ENCODE measurements around the gene ACO2.

Gene ACO2

DNA sequence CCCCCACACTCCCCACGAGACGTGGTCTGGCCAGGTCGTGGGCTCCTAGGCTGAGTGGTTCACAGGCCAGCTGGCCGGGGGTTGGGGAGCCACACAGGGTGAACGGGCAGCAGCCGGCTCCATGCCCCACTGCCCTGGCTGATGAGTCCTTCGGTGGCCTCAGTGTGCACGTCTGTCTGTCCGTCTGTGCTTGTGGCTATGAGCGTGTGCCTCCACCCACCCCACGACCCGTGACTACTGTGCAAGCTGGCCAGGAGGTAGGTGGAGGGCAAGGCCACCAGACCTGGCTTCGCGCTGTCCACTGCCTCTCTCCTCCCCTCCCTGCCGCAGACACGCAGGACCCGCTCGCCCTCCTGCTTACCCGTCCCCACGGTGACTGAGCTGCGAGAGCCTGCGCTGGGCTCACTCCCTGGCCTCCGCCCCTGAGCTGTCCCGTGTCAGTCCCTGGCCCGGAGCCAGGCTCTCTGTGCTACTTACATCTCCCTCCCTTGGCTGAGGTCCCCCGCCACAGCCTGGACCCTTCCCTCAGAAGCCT is 106.0 kb downstream of the ACO2 start:
- H3K9me3 ChIP-seq (ENCODE audit: severe bottlenecking), result no peaks in the 10 kb centered on the region
- no peak overlapping the region for H3K27ac ChIP-seq
- H3K4me3 ChIP-seq (ENCODE audit: low read depth, low read length), result no peak overlapping the region
- H3K36me3 ChIP-seq, result peaks cover 17% of the 10 kb centered on the region
- no peak for TF ChIP-seq CTCF (IDR thresholded peaks at IDR 0.05; ENCODE audit: low read depth, low read length)
- no peaks in the 10 kb centered on the region for H3K27me3 ChIP-seq (ENCODE audit: insufficient read depth, low read depth, severe bottlenecking)
- no peak for DNase-seq

DNA sequence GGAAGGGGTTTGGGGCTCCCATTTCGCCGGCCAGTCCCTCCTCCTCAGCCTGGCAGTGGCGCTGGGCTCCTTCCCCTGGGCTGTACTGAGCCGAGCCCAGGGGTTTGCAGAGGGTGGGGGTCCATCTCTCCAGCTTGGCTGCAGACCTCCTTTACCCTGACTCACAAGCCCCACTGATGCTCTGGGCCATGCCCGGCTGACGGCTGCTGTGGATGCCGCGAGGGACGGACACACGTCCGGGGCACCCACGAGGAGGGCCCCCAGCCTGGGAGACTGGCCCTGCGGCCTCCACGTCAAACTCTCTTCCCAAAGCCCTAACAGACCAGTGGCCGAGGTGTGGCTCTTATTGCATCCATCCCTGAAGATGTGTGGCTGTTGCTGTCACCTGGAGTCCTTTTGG is 106.6 kb downstream of the ACO2 start:
- no peaks in the 10 kb centered on the region for H3K27me3 ChIP-seq (ENCODE audit: insufficient read depth, low read depth, severe bottlenecking)
- DNase-seq, result no peak
- no peaks in the 10 kb centered on the region for H3K9me3 ChIP-seq (ENCODE audit: severe bottlenecking)
- no peak overlapping the region for H3K27ac ChIP-seq
- H3K4me3 ChIP-seq (ENCODE audit: low read depth, low read length), result no peak overlapping the region
- no peak for TF ChIP-seq CTCF (IDR thresholded peaks at IDR 0.05; ENCODE audit: low read depth, low read length)
- peaks cover 20% of the 10 kb centered on the region for H3K36me3 ChIP-seq

DNA sequence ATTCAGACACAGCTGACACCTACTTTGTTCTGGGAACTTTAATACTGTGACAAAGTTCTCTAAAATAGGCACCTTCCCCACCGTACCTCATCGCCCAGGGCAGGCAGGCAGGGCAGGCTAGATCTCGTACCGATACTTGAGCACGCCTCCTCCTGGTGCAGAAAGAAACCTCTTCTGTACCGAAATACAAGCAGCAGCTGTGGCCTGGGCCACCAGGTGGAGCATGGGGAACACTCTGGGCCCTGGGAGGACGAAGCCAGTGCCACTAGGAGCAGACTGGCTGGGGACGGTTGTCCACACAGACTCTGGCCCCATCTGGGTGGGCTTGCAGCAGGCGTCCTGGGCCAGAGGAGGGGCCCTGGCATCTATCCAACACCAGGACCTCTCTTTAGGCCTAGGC is 108.0 kb downstream of the ACO2 start:
- peak; percentile 97 for TF ChIP-seq CTCF (IDR thresholded peaks at IDR 0.05; ENCODE audit: low read depth, low read length)
- Histone ChIP-seq H3K27me3 (ENCODE audit: insufficient read depth, low read depth, severe bottlenecking) (no peaks in the 10 kb centered on the region), H3K9me3 (ENCODE audit: severe bottlenecking) (no peaks in the 10 kb centered on the region), H3K36me3 (peaks cover 20% of the 10 kb centered on the region), H3K4me3 (ENCODE audit: low read depth, low read length) (no peak overlapping the region), H3K27ac (no peak overlapping the region; the same call in 1 of the 2 replicates)
- DNase-seq, result peak; percentile 87

- Histone ChIP-seq H3K9me3 (ENCODE audit: severe bottlenecking) (no peaks in the 10 kb centered on the region), H3K36me3 (peaks cover 20% of the 10 kb centered on the region)
- no peak for TF ChIP-seq CTCF (IDR thresholded peaks at IDR 0.05; ENCODE audit: low read depth, low read length)
These were observed 109.2 kb downstream of the ACO2 start for GRCh38 chr22:41578114-41578513.

More at GRCh38 chr22:41578114-41578513, 109.2 kb downstream of the ACO2 start:
- no peak for DNase-seq
- Histone ChIP-seq H3K27me3 (ENCODE audit: insufficient read depth, low read depth, severe bottlenecking) (no peaks in the 10 kb centered on the region), H3K4me3 (ENCODE audit: low read depth, low read length) (no peak overlapping the region), H3K27ac (no peak overlapping the region)
